GM19193 (cell line): Measurements from ENCODE around the gene FAM120B.

Experiments
- POLR2A ChIP-seq: IDR thresholded peaks from 4 replicates; pipeline ENCODE4 v1.6.1; 2011; ENCODE audit not compliant: insufficient read depth, insufficient read length; ENCODE audit errors: extremely low read depth

Gene FAM120B

GRCh38 chr6:170279977-170280688 lies 26.4 kb upstream of the FAM120B start:
- TF ChIP-seq POLR2A, result no peak

GRCh38 chr6:170280689-170281045 lies 25.9 kb upstream of the FAM120B start:
- no peak for TF ChIP-seq POLR2A

GRCh38 chr6:170281331-170282292 lies 24.9 kb upstream of the FAM120B start:
- TF ChIP-seq POLR2A, result no peak

GRCh38 chr6:170282512-170283158 lies 23.9 kb upstream of the FAM120B start:
- TF ChIP-seq POLR2A, result no peak

- TF ChIP-seq POLR2A, result no peak
These were observed 23.1 kb upstream of the FAM120B start for GRCh38 chr6:170283212-170284081.

GRCh38 chr6:170284126-170284773 lies 22.3 kb upstream of the FAM120B start:
- TF ChIP-seq POLR2A, result no peak

- no peak for TF ChIP-seq POLR2A
These were observed 21.6 kb upstream of the FAM120B start for GRCh38 chr6:170284866-170285469.

- no peak for TF ChIP-seq POLR2A
These were observed 21.1 kb upstream of the FAM120B start for GRCh38 chr6:170285482-170285881.

GRCh38 chr6:170286246-170286933 lies 20.2 kb upstream of the FAM120B start:
- no peak for TF ChIP-seq POLR2A

- no peak for TF ChIP-seq POLR2A
These were observed 19.7 kb upstream of the FAM120B start for GRCh38 chr6:170286934-170287265.

- TF ChIP-seq POLR2A, result no peak
These were observed 19.1 kb upstream of the FAM120B start for GRCh38 chr6:170287371-170287876.

GRCh38 chr6:170288091-170288631 lies 18.4 kb upstream of the FAM120B start:
- TF ChIP-seq POLR2A, result no peak

GRCh38 chr6:170288852-170289179 lies 17.7 kb upstream of the FAM120B start:
- no peak for TF ChIP-seq POLR2A
